Panc1 (cell line): ENCODE measurements around the gene ITGB2. TPM values are rescaled to one million over a fixed set of nuclear protein-coding genes. Genes with fewer than 3 reads are reported as not detected.

Source experiments
- ATAC-seq: fragments of 200-7000 bp; cut with Tn5 transposase; 2 replicates; pipeline ENCODE4 v1.9.1; 2020; ENCODE audit warnings: mild to moderate bottlenecking, moderate library complexity
- BruUV-seq: library from RNA; stranded (reverse); fragments of 400-500 nt; replicated peaks from 2 replicates; lab custom pipeline; 2021; lab: Mats Ljungman, UMichigan
- CTCF ChIA-PET: fragments of 300-600 bp; sonication (Branson Sonifier 250); formaldehyde crosslinking; loops from one replicate; lab custom pipeline; 2022; ENCODE audit warnings: antibody characterized with exemption; lab: Charles Lee
- POLR2A ChIA-PET: fragments of 300-600 bp; sonication (Branson Sonifier 250); formaldehyde crosslinking; loops from one replicate; lab custom pipeline; 2022; ENCODE audit warnings: antibody characterized with exemption; lab: Charles Lee
- DNase-seq: peaks from one replicate; pipeline ENCODE4 v3.0.0-alpha.2; 2010; ENCODE audit warnings: low read depth, low spot score
- H3K27ac ChIP-seq: 2 replicates; pipeline ENCODE4 v1.5.1; 2011; ENCODE audit warnings: mild to moderate bottlenecking, low read length, inconsistent platforms
- H3K27me3 ChIP-seq: fragments of 200-500 bp; sonication (Bioruptor generic); 2 replicates; pipeline ENCODE4 v1.6.0; 2014; ENCODE audit warnings: low read length, inconsistent platforms; ENCODE audit not compliant: control insufficient read depth, insufficient read depth
- H3K36me3 ChIP-seq: fragments of 200-500 bp; sonication (Bioruptor generic); 2 replicates; pipeline ENCODE4 v1.5.1; 2014; ENCODE audit warnings: inconsistent platforms, mild to moderate bottlenecking, low read length, moderate library complexity; ENCODE audit not compliant: control insufficient read depth, insufficient read depth
- H3K4me1 ChIP-seq: 2 replicates; pipeline ENCODE4 v1.5.1; 2011; ENCODE audit warnings: inconsistent platforms, mild to moderate bottlenecking, low read length, moderate library complexity; ENCODE audit not compliant: control insufficient read depth, insufficient read depth
- H3K4me3 ChIP-seq, 2 experiments: 2 replicates each; pipeline ENCODE4 v1.5.1; 2011 to 2012; ENCODE audit warnings: low read depth in 2 of 2, low read length in 2 of 2, mild to moderate bottlenecking in 2 of 2, inconsistent platforms in 1 of 2, moderate library complexity in 1 of 2
- H3K9me3 ChIP-seq: fragments of 200-500 bp; sonication (Bioruptor generic); 2 replicates; pipeline ENCODE4 v1.5.1; 2014; ENCODE audit warnings: low read depth, mild to moderate bottlenecking, inconsistent platforms, low read length, moderate library complexity; ENCODE audit not compliant: control insufficient read depth, insufficient read depth
- POLR2AphosphoS5 ChIP-seq: IDR thresholded peaks from 2 replicates; pipeline ENCODE4 v1.6.1; 2012; ENCODE audit warnings: mild to moderate bottlenecking, low read depth, low read length, moderate library complexity
- SIN3A ChIP-seq: IDR thresholded peaks from 2 replicates; pipeline ENCODE4 v1.6.1; 2012; ENCODE audit warnings: low read depth, mild to moderate bottlenecking, low read length, moderate library complexity, borderline replicate concordance; ENCODE audit not compliant: insufficient read depth
- TCF7L2 ChIP-seq: IDR thresholded peaks from 2 replicates; pipeline ENCODE4 v1.6.1; 2011; ENCODE audit warnings: mild to moderate bottlenecking, low read depth, low read length, inconsistent platforms
- in situ Hi-C: cut with HindIII; loops from 2 replicates; pipeline ENCODE4 v1.10.0; 2016; ENCODE audit warnings: low sequenced_read_pairs, low pct_unique_long_range_greater_than_20kb
- intact Hi-C: fragments of 100-400 bp; cut with micrococcal nuclease; formaldehyde crosslinking; loops from one replicate; pipeline ENCODE4 v1.10.0; 2022; ENCODE audit not compliant: unreplicated experiment
- total RNA-seq: library from RNA; stranded (reverse); gene quantifications from one replicate; pipeline ENCODE4 v1.2.1, GENCODE V29; 2021; ENCODE audit not compliant: unreplicated experiment
- TF ChIP-seq, protein P1 (sequence below): fragments of 450-650 bp; IDR thresholded peaks from 2 replicates; pipeline ENCODE4 v1.5.1; 2017; ENCODE audit warnings: mild to moderate bottlenecking
- TF ChIP-seq, protein P2 (sequence below), 2 experiments: IDR thresholded peaks; 2 replicates each; pipeline ENCODE4 v1.6.1; 2011 to 2012; ENCODE audit warnings: low read depth in 2 of 2, control low read depth in 1 of 2, low read length in 1 of 2, mild to moderate bottlenecking in 1 of 2, moderate library complexity in 1 of 2; ENCODE audit not compliant: insufficient read depth in 1 of 2

Gene ITGB2
- total RNA-seq, 1 experiment from 2014 or later: 3.0 TPM

DNA sequence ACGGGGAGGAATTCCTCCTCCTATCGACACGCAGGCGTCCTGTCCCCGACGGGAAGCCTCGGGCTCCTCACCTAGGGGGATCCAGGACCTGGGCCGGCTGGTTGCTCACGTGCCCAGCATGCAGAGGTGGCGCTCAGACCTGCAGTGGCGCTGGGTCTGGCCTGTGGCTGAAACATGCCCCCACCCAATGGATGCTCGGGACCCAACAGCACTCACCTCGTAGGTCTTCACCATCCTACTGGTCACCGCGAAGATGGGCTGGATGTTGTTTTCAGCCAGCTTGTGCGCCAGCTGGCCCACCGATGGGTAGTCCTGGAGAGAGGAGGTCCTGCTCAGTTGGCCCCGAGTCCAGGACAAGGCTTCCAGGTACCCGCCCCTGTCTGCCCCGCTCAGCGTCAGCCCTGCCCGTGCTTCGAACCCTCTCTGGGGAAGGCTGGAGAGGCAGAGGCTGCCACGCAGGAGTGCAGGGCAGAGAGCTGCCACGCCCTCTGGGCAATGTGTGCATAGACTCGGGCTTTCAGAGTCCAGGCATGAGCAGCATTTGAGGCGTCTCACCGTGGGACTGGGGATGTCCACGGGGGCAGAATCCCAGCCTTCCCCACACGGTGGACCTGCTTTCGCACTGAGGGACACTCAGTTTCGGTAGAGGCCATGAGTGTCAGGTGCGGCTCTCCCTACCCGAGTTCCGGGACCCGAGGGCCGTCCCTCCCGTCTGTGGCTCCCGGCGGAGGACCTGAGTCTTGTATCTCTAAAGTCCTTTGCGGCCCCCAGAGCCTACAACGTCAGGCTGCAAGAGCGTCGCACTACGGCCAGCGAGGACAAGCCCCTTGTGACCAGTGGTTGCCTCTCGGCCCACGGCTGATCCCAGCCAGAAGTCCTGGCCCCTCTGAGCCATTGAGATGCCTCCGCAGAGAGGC lies 21.6 kb downstream of the ITGB2 start:
- Histone ChIP-seq H3K27me3 (no peaks in the 10 kb centered on the region), H3K36me3 (no peaks in the 10 kb centered on the region), H3K4me1 (no peaks in the 10 kb centered on the region), H3K4me3 (no peak overlapping the region), H3K27ac (no peak overlapping the region), H3K9me3 (no peaks in the 10 kb centered on the region)
- no TSS peak for BruUV-seq
- CTCF ChIA-PET: no interaction called here
- intact Hi-C loops: no loop called here
- POLR2A ChIA-PET: no interaction called here
- in situ Hi-C loops: no loop called here
- TF ChIP-seq, protein P1, sequence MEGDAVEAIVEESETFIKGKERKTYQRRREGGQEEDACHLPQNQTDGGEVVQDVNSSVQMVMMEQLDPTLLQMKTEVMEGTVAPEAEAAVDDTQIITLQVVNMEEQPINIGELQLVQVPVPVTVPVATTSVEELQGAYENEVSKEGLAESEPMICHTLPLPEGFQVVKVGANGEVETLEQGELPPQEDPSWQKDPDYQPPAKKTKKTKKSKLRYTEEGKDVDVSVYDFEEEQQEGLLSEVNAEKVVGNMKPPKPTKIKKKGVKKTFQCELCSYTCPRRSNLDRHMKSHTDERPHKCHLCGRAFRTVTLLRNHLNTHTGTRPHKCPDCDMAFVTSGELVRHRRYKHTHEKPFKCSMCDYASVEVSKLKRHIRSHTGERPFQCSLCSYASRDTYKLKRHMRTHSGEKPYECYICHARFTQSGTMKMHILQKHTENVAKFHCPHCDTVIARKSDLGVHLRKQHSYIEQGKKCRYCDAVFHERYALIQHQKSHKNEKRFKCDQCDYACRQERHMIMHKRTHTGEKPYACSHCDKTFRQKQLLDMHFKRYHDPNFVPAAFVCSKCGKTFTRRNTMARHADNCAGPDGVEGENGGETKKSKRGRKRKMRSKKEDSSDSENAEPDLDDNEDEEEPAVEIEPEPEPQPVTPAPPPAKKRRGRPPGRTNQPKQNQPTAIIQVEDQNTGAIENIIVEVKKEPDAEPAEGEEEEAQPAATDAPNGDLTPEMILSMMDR: no peak
- TF ChIP-seq, protein P2, sequence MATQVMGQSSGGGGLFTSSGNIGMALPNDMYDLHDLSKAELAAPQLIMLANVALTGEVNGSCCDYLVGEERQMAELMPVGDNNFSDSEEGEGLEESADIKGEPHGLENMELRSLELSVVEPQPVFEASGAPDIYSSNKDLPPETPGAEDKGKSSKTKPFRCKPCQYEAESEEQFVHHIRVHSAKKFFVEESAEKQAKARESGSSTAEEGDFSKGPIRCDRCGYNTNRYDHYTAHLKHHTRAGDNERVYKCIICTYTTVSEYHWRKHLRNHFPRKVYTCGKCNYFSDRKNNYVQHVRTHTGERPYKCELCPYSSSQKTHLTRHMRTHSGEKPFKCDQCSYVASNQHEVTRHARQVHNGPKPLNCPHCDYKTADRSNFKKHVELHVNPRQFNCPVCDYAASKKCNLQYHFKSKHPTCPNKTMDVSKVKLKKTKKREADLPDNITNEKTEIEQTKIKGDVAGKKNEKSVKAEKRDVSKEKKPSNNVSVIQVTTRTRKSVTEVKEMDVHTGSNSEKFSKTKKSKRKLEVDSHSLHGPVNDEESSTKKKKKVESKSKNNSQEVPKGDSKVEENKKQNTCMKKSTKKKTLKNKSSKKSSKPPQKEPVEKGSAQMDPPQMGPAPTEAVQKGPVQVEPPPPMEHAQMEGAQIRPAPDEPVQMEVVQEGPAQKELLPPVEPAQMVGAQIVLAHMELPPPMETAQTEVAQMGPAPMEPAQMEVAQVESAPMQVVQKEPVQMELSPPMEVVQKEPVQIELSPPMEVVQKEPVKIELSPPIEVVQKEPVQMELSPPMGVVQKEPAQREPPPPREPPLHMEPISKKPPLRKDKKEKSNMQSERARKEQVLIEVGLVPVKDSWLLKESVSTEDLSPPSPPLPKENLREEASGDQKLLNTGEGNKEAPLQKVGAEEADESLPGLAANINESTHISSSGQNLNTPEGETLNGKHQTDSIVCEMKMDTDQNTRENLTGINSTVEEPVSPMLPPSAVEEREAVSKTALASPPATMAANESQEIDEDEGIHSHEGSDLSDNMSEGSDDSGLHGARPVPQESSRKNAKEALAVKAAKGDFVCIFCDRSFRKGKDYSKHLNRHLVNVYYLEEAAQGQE (IDR thresholded peaks at IDR 0.05; ENCODE audit: insufficient read depth in 1 of 2, low read depth in 2 of 2, low read length in 1 of 2): no peak
- TF ChIP-seq POLR2AphosphoS5 (no peak), TCF7L2 (no peak), SIN3A (no peak)
- DNase-seq (no peak), ATAC-seq (no peak)

DNA sequence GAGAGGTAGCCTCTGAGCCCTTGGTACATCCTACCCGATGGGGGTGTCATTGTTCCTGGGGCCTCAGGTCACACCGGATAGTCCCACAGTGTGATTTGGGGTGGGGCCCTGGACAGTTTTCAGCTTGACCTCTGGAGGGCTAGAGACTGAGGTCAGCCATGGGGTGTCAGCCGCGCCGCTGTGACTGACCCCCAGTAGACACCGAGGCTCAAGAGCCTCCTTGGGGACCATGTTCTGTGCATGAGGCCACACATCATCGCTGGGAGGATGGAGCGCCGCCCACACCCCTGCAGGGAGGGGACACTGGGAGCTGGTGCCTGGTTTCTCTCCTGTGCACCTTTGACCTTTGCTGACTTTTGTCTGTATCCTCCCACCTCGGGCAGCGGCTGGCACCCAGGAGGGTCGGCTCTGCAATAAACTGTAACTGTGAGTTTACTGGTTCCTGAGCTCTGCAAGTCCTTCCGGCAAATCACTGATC lies 22.6 kb downstream of the ITGB2 start:
- intact Hi-C loops (no loop called here), in situ Hi-C loops (no loop called here)
- H3K27ac ChIP-seq: no peak overlapping the region
- CTCF ChIA-PET: interaction anchor here (0.6 kb wide), 1 partner anchor 34 kb away, joined by 5 read pairs; no protein-coding TSS in a partner anchor
- H3K9me3 ChIP-seq: no peaks in the 10 kb centered on the region
- H3K4me3 ChIP-seq: no peak overlapping the region
- H3K36me3 ChIP-seq: no peaks in the 10 kb centered on the region
- POLR2A ChIA-PET: no interaction called here
- no TSS peak for BruUV-seq
- no peaks in the 10 kb centered on the region for H3K4me1 ChIP-seq
- DNase-seq (no peak), ATAC-seq (no peak)
- no peaks in the 10 kb centered on the region for H3K27me3 ChIP-seq
- TF ChIP-seq, protein P2 (IDR thresholded peaks at IDR 0.05; ENCODE audit: insufficient read depth in 1 of 2, low read depth in 2 of 2, low read length in 1 of 2): no peak
- TF ChIP-seq, protein P1: no peak
- TF ChIP-seq TCF7L2: no peak
- no peak for TF ChIP-seq SIN3A
- no peak for TF ChIP-seq POLR2AphosphoS5
